ENCODE data around the gene RUVBL1. TPM values are rescaled to one million over a fixed set of nuclear protein-coding genes. Genes with fewer than 3 reads are reported as not detected.
"Not testable (repeated sequence)": the region's sequence is repeated elsewhere in the genome, so short reads cannot be mapped to it uniquely, and the experiment has no call there.

RUVBL1 gene
- polyA plus RNA-seq (2013, experiment 1 of 2; ENCODE audit: insufficient read length), result 62.6 TPM
- 64.5 TPM for polyA plus RNA-seq (2013, experiment 2 of 2; ENCODE audit: insufficient read length)

- peak; percentile 98 for DNase-seq
These were observed at the start of gene RUVBL1 for GRCh38 chr3:128123538-128124368. Gene RUVBL1 (minus strand): TSS chr3:128123812. CDS start chr3:128123724, 88 bp downstream.

GRCh38 chr3:128173200-128173599 is 49.6 kb upstream of the RUVBL1 start:
- no peak for DNase-seq

- DNase-seq, result peak; percentile 75
These were observed 47.4 kb upstream of the RUVBL1 start for GRCh38 chr3:128170866-128171516.

- no peak for DNase-seq
These were observed 45.2 kb upstream of the RUVBL1 start for GRCh38 chr3:128168836-128169235.

- no peak for DNase-seq
These were observed 44.5 kb upstream of the RUVBL1 start for GRCh38 chr3:128167973-128168674.

GRCh38 chr3:128167646-128167972 is 44.0 kb upstream of the RUVBL1 start:
- no peak for DNase-seq

- no peak for DNase-seq
These were observed 43.4 kb upstream of the RUVBL1 start for GRCh38 chr3:128166971-128167453.

- no peak for DNase-seq
These were observed 39.8 kb upstream of the RUVBL1 start for GRCh38 chr3:128163432-128163831.

- no peak for DNase-seq
These were observed 37.0 kb upstream of the RUVBL1 start for GRCh38 chr3:128160661-128161060.

- no peak for DNase-seq
These were observed 32.2 kb upstream of the RUVBL1 start for GRCh38 chr3:128155616-128156360.

GRCh38 chr3:128154354-128154753 is 30.7 kb upstream of the RUVBL1 start:
- DNase-seq, result not testable (repeated sequence)

GRCh38 chr3:128153156-128154041 is 29.8 kb upstream of the RUVBL1 start, which contains the start of gene EEFSEC:
Gene EEFSEC (plus strand): TSS chr3:128153481. CDS start chr3:128153508, 27 bp downstream.
- DNase-seq, result peak; percentile 75

GRCh38 chr3:128152419-128153155 is 29.0 kb upstream of the RUVBL1 start:
- no peak for DNase-seq

- no peak for DNase-seq
These were observed 28.2 kb upstream of the RUVBL1 start for GRCh38 chr3:128151758-128152274.

- no peak for DNase-seq
These were observed 26.0 kb upstream of the RUVBL1 start for GRCh38 chr3:128149650-128150049.

GRCh38 chr3:128146201-128146600 is 22.6 kb upstream of the RUVBL1 start:
- no peak for DNase-seq

GRCh38 chr3:128145279-128145678 is 21.7 kb upstream of the RUVBL1 start:
- DNase-seq, result no peak

- no peak for DNase-seq
These were observed 21.0 kb upstream of the RUVBL1 start for GRCh38 chr3:128144512-128145187.

GRCh38 chr3:128143496-128143895 is 19.9 kb upstream of the RUVBL1 start:
- no peak for DNase-seq
